Limb (tissue), 2 donors: ENCODE results near the gene IMPA2.
"Not testable (repeated sequence)": the region's sequence is repeated elsewhere in the genome, so short reads cannot be mapped to it uniquely, and the experiment has no call there.

Experiments used
- DNase-seq, 2 donors: peaks; one replicate each; pipeline ENCODE4 v3.0.0-alpha.2; 2016; ENCODE audit errors: extremely low spot score in 2 of 2

The IMPA2 gene

DNA sequence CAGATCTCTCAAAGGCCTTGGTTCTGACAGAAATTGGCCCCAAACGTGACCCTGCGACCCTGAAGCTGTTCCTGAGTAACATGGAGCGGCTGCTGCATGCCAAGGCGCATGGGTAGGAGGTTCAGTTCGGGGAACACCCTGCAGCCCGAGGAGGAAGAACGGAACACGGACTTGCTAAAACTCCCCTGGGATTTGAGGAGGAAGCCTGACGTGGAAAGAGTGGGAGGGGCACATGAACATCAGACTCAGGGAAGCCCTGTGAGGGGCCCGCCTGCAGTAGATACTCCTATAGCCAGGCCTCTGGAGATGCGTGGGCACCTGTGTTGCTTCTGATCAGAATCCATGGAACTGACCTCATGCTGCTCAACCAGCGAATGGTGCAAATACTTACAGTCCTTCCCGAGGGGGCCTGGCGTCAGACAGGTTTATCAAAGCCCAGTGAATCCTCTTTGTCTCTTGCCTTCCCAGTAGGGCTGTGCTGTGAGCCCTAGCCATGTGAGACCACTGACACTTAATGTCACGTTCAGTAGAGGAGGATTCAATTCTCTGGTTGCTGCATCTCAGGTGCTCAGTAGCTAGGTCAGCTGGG lies 46.8 kb downstream of the IMPA2 start:
- no peak for DNase-seq

DNA sequence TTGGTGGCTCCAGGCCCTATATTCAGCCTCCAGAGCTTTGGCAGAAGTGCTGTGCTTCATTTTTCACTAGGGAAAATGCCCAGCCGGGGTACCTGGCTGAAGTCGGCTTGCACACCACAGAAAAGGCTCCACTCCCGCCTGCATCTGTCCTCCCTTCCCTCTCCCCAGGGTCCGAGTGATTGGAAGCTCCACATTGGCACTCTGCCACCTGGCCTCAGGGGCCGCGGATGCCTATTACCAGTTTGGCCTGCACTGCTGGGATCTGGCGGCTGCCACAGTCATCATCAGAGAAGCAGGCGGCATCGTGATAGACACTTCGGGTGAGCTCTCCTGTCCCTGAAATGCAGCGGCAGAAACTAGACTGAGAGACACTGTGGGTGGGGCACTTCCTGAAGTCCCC lies 47.4 kb downstream of the IMPA2 start:
- DNase-seq, result no peak

DNA sequence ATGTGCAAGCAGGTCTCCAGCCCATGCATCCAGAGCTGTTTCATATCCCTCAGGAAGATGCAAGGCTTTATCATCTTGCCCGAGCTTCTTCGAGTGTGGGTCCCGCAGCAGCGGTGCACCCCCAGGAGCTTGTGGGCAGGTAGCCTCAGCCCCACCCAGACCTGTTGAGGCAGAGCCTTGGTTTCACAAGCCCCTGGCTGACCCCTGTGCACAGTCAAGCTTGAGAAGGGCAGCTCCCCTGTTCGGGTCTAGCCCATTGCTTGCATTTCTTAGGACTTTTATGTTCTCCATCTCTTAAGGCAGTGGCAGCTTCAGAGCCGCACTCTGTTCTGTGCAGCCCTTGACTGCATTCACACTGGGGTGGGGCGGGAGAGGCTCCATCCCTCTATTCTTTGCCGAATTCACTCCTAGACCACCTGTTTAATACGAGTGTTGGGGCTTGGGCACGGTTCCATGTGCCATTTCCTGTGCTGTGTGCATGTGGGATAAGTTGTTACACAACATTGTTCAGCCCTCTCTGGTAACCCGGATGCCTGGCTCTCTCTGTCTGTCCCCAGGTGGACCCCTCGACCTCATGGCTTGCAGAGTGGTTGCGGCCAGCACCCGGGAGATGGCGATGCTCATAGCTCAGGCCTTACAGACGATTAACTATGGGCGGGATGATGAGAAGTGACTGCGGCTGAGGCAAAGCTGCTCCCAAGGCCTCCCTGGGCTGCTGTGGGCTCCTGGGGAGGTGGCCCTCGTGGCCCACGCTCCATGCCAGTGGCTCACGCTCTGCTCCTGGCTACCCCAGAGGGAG lies 48.7 kb downstream of the IMPA2 start:
- DNase-seq, result no peak

DNA sequence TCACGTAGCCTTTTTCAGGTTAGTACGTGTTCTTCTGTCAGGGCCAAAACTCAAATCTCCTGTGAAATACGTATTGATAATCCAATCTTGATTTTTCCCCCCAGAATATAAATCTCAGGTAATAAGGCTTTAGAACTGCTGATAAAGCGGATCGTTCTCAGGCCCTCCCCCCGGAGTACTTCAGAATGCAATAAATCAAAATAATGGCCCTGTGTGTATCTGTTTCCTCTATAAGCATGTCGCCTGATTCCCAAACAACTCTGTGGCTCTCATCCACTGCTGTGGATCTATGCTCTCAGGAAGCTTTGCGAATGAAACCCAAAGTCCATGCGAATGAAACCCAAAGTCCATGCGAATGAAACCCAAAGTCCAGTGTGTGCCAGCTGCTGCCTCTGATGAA lies 49.4 kb downstream of the IMPA2 start:
- DNase-seq, result no peak

DNA sequence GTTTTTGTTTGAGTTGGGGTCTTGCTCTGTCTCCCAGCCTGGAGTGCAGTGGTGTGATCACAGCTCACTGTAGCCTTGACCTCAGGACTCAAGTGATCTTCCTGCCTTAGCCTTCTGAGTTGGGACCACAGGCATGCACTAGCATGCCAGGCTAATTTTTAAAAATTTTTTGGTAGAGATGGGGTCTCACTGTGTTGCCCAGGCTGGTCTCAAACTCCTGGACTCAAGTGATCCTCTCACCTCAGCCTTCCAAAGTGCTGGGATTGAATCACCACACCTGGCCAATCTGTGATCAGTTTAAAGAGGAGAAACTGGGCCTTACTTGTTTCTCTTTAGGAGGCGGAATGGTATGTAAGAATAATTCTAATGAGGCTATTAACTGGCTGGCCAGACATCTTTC lies 49.9 kb downstream of the IMPA2 start:
- DNase-seq, result no peak

GRCh38 chr18:12031846-12032245 lies 50.5 kb downstream of the IMPA2 start:
- no peak for DNase-seq

GRCh38 chr18:12032786-12033642 lies 51.7 kb downstream of the IMPA2 start:
- no peak for DNase-seq

DNA sequence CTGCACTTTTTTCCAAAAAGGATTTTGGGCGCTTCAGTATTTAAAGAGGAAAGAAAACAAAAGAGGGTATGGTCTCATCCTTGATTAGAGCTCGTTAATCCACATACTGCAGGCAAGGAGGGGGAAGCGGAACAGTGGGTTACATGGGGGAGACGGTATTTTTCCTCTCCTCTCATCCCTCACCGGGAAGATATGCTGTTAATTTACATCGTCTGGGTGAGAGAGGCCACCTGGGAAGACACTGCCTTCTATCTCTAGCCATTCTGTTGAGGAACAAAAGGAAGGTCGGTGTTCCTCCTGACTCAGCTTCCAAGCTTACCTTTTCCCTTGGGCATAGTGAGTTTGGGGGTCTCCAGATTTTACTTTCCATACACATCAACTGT lies 52.3 kb downstream of the IMPA2 start:
- no peak for DNase-seq

- DNase-seq, result no peak
These were observed 53.2 kb downstream of the IMPA2 start for GRCh38 chr18:12034241-12035100.

DNA sequence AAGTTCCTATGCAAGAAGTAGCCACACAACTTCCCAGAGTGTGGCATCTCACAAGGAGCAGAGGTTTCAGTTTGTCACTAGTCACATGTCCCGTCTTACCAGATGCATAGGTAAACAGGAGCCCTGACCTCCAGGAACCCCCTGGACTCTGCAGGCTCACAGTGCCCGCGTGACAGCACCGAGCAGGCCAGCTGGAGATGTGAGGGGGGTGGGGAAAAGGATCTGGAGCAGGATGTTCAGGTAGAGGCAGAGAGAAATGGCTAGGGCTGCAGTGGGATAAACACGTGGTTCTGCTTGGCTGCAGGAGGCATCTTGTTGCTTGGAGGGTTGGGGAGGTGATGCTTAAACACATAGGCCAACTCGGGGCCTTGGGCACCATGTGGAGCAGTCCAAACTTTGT lies 54.2 kb downstream of the IMPA2 start:
- no peak for DNase-seq

GRCh38 chr18:12036201-12036751 lies 55.0 kb downstream of the IMPA2 start:
- no peak for DNase-seq

DNA sequence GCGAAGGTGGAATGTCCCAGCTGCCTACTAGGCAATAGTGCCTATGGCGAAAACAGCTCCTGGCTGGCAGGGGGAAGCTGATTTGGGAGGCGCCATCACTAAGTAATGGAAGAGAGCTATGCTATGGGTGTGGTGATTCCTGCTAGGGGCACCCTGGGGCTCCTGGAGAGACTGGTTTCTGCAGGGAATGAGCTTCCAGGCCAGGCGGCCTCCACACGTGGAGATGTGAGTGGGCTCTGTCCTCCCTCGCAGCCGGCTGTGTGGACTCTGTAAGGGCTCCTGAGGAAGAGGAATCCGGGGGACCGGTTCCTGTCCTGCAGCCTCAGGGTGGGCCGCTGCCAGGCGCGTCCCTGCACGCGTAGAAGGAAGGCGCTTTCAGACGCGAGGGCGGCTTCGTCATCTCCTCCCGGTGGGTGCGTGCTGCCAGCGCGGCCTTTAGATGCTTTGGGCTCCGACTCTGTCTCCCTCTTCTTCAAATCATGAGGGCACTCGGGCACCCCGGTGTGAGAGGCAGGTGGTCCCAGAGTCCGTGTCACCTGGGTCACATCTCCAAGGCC lies 56.9 kb downstream of the IMPA2 start:
- DNase-seq, result peak in 1 of 2 donors; percentile 64

DNA sequence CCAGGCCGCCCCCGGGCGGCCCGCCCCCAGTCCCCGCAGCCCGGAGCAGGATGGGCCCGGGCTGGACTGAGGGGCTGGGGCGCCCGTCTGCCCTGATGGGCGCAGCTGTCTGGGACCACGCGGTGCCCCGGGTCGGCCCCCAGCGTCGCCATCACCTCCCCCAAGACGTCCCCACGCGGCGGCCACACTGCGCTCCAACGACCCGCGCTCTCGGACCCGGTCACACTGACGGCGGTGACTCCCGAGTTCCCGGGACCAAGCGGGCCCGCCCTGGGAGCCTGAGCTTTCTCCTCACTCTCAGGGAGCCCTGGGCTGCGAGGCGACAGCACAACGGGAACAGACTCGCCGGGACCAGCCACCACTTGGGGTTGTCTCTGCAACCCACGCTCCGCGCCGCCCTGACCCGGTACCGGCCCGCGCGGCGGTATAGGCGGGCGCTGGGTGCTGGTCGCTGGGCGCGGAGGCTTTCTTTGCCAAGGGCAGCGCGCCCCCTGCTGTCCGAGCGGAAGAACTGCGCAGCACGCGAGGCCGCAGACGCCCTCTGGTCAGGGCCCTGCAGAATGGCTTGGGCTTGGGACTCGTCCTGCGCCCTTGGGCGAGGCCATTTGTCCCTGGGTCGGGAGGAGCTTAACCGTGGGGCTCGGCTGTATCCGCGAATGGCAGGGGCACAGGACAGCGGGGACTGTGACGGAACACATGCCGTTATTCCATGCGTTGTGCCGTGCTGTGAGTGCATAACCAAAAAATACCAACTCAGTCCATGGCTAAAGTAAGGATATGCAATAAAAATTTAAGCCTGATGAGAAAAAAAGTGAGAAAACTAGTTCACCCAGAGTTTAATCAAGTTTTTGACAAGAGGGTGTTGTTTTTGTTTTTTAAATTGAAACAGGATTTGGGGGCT lies 57.6 kb downstream of the IMPA2 start:
- peak; percentile 77 to 86 for DNase-seq

- not testable (repeated sequence) for DNase-seq
These were observed 58.2 kb downstream of the IMPA2 start for GRCh38 chr18:12039540-12039930.

- no peak for DNase-seq
These were observed 60.3 kb downstream of the IMPA2 start for GRCh38 chr18:12041561-12041960.

- no peak for DNase-seq
These were observed 62.5 kb downstream of the IMPA2 start for GRCh38 chr18:12043811-12044210.

- no peak for DNase-seq
These were observed 63.3 kb downstream of the IMPA2 start for GRCh38 chr18:12044591-12044990.

- no peak for DNase-seq
These were observed 64.9 kb downstream of the IMPA2 start for GRCh38 chr18:12046046-12046750.

DNA sequence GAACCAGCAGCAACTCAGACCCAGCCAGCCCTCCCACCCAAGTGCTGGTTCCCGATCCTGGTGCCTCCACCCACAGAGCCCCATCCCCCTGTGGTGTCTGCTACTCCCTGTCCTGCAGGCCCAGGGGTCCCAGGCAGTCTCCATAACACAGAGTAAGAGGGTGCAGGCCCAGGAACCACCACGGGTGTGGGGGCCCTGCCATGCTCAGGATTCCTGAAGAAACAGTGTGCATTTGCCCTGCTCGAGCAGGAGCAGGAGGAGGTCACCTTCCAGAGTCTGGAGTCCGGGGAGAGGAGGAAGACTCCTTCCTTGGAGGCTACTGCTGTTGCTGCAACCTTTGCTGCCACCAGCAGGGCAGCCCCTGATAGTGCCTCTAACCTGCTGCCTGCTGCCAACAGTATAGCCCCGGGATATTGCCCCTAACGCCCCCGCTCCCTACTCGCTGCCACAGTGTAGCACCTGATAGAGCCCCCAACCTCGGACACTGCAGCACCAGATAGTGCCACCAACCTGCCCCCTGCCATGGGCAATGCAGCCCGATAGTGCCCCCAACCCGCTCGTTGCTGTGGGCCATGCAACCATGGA lies 65.5 kb downstream of the IMPA2 start:
- DNase-seq, result no peak
